Superior temporal gyrus (tissue), 1 donor: ENCODE results near the gene ROBO1.

ENCODE experiments used
- DNase-seq: peaks from one replicate; pipeline ENCODE4 v3.0.0-alpha.2; 2016; ENCODE audit errors: extremely low spot score

Gene ROBO1

DNA sequence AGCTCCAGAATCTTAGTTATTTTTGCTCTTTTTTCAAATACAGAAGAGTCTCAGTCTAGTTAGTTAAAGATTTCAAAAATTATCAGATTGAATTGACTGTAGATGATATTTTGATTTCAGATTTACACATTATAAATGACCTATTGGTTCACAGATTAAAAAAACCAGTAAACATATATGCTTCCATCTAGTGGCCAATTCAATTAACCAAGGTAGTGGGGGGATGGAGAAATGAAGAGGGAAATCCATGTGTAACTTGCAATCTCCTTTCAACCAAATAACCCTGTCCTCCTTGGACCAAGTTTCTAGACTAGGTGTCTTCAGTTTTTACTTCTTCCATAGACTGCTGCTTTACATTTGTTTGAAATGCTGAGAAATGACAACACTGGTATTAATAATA, 789.8 kb downstream of the ROBO1 start:
- DNase-seq, result peak; percentile 65

DNA sequence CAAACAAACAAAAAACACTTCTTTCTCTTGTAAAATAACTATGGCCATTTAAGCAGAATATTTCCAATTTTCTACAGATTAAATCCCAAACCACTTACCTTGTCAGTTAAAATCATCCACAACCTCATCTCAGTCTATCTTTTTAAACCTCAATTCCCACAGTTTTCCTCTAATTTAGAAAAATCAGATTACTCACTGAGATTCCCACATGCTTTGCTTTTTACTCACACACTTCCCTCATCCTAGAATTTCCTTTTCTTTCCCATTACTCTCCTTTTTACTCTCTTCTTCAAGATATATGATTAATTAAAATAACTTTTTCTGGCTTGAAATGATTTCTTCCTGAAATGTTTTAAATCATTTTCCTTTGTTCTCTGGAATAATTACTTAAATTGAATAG, 790.7 kb downstream of the ROBO1 start:
- DNase-seq, result no peak

DNA sequence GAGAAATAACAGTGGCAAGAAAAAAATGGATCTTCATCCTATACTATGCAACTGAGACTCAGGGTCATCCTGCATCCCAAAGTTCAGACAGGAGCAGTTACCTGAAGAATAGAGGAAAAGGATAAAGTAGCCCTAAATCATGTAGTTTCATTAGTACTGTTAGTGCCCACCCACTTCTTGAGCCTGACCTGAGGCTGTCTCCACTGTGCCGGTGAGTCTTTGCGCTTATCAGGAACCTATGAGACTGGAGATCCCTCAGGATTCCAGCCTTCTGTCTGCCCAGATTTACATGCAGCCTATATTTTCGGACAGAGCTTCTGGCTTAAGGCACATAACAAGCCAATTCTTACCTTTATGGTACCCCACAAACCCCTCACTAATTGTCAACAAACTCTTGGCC, 791.6 kb downstream of the ROBO1 start:
- DNase-seq, result no peak

DNA sequence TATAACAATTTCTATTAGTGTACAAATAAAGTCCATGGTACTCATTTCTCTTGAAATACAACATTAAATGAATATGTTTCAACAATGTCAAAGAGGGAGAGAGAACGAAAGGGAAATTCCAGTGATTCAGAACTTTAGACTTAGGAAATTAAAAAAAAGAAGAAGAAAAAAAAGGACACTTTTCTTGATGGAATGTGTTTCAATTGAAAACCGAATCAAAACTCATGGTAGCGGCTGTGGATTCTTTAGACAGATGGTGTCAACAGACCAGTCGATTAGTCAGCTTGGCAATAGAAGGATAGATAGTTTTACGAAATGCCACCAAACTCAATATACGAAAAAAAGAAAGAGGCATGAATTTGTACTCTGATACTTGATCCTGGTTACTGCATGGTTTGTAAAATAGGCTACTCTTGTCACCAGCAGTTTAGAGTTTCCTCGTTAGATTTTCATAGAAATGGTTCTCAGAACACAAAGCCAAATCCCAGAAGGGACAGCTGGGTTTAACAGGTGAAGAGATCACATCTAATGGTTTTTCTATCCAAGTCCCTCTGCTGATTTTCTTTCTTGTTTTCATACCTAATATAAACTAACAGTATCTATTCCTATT, 793.5 kb downstream of the ROBO1 start:
- DNase-seq, result no peak

DNA sequence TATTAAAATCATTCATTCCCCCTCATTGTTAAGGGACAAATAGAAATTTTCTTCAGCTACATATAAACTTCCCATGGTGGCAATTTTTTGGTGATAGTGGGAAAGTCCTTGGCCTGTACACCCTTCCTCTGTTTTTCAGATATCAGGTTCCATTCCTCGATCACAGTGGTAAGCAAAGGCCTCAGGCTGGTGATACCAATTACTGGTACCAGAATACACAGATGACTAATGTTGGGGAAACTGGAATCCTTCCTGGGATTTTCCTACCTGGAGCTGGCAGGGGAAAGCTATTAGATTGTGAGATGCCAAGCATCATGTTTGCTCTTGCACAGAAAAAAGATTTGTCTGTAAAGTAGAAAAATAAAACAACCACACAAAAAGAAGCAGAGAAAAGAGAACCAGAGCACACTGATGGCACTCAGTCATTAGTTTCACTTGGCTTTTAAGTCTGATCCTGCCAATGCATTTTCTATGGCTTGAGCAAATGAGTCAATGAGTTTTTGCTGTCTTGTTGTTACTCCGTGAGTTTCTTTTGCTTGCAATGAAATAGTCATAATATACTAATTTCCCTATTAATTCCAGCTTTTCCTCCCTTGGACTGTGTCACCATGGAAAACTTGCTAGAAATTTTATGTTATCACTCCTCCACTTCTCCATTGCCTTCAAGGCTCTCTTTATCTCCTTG, 795.0 kb downstream of the ROBO1 start:
- DNase-seq, result no peak

DNA sequence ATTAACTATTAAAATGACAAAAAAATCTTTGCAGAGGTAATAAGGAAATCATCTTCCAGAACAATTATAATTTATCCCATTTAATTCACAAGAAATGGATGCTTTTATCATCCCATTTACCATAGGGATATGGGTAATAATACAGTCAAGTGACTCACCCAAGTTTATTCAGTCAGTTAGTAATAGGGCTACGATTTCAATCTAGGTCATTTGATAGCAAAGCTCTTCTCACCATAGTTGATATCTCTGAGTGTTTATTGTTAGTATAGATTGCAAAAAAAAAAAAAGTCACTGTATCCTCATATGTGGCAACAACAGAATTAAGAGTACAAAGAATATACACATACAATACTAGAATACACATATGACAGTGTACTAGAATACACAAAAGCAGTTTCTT, 797.1 kb downstream of the ROBO1 start:
- no peak for DNase-seq

DNA sequence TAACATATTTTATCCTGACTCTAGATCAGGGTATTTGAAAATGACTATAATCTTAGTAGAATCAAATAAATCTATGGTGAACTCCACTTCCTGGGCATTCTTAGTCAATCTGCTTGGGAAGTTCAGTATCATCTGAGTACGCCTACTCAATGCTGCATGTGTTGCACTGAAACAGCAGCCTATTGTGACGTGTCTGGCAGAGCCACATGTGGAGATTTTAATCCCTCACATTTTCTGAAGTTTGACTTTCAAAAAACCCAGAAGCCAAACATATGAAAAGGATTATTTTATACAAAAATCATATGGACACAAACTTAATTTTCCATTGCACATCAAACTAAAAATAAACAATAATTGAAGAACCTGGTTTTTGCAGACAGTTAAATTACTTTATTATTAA, 798.3 kb downstream of the ROBO1 start:
- peak; percentile 89 for DNase-seq

DNA sequence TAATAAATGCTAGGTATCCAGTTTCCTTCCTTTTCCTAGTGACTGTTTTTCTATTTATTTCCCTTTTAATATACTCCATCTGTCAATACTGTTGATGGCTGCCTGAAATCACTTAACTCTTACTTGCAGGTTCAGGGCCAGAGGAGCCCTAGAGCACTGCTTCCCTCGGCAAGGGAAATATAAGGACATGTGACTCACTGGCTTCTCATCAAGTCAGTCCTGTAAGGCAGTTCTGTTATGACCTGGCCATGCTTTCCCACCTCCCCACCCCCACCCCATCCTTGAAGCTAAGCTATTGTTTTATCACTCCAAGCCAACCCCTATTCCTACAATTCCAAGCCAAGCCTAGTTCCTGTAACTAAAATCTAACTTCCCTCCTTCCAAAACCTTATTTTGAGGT, 800.7 kb downstream of the ROBO1 start:
- DNase-seq, result no peak

DNA sequence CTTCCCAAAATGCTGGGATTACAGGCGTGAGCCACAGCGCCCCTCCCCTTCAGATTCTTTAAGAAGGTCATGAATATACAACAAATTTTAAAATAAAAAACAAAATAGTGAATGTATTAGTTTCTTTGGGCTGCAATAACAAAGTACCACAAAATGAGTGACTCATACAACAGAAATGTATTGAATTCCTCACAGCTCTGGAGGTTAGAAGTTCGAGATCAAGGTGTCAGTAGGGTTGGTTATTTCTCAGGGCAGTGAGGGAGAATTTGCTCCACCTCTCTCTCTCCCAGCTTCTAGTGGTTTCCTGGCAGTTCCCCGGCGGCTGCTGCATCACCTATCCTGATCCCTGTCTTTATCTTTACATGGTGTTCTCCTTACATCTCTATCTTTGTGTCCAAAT, 804.0 kb downstream of the ROBO1 start:
- DNase-seq, result no peak

DNA sequence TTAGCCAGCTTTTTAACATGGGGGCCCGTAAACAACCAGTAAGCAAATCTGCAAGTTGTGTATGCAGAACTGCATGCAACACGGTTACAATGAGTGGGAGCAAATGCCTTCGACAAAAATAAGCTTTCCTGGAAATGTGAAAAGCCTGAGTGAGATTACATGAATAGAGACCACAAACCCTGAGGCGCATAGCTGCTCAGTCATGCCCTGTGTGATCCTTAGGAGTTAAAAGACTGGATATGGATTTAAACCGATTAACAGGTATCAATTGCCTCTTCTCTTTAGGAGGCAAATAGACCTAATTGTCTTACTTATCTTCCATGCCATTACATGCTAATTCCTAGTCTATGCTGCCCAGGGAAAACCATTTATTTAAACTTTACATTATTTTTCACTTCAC, 810.3 kb downstream of the ROBO1 start:
- DNase-seq, result no peak

DNA sequence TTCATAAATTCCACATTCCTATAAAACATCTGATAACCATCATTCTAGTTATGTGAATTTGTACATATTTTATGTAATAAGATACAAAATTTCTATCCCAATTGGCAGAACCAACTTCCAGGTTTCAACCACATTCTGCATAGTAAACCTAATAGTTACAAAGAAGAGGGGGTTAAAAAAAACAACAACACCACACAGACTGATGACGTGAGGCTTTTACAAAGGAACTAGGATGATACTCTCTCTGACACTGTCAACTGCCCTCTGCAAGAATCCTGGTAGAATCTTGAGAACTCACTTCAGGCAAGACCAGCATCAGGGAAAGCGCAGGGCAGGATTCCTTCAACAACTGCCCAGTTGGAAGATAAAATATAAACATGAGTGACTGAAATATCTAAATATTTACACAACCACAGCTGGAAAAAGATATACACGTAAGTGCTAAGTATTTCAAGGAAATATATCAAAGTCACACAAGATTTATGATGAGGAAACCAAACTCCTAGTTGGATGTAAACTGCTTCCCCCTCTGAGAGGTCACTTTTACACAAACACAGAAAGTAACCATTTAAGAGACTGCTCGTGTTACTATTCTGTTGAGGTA, 816.4 kb downstream of the ROBO1 start:
- DNase-seq, result no peak

DNA sequence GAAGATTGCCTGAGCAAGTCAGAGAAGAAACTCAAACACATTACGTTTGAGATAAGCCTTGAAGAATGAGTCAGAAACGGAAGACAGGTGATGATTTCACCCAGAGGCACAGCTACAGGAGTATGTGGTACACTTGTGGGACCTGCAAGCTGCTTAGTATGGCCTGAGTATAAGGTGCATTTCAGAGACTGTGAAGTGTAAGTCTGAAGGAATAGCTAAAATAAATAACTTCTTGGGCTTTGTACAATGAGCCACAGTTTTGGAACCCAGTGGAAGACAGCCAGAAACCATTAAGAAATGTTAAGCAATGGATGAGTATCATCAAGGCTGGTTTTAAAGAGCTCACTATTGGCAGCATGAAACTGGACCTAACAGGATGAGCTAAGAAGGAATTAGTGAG, 826.2 kb downstream of the ROBO1 start:
- no peak for DNase-seq

DNA sequence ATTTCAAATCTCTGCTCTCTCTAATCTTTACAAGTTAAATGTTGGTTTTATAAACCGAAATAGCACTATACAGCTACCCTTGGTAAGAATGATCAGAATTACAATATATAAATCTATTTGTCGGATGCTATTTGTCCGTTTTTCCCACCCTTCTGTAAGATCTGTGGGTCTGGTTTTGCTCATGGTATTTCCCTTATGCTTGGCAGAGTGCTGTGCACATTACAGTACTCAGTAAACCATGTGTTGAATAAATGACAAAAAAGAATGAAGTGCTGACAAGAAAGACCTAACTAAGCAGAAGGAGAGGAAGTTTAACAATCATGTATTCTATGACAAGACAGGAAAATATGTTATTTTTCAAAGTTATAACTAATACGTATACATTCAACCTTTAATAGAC, 827.2 kb downstream of the ROBO1 start:
- no peak for DNase-seq

DNA sequence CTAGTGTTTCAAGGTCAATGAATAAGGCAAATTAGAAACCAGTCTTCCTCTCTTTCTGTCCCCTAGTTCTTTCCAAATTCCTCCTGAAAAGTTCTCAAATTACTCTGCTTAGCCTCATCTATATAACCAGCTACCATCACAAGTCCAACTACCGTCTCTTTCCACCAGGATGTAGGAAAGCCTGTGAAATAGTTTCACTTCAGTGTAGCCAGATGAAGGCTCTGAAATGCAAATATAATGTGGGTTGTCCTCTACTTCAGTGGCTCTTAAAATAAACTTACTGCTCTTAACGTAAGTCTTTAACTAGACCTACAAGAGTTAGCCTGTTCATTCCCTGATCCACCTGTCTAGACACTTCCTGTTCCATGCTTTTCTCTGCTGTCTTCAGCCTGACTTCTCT, 827.7 kb downstream of the ROBO1 start:
- DNase-seq, result no peak

DNA sequence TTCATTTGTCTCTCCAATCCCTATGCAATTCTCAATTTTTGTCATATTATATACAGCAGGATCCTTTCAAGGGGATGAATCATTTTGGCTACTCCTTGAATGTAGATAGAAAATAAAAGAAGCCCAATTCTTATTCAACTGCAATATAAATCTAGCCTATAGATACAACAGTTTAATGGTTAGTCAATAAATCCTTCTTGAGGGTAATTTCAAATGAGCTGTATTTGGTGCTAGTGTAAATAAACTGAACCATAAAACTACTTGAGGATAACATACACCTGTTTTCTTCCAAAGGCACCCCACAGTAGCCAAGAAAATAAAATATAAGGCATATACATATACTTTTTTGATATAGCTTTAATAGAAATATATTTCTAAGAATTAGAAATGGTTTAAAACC, 830.3 kb downstream of the ROBO1 start:
- no peak for DNase-seq

DNA sequence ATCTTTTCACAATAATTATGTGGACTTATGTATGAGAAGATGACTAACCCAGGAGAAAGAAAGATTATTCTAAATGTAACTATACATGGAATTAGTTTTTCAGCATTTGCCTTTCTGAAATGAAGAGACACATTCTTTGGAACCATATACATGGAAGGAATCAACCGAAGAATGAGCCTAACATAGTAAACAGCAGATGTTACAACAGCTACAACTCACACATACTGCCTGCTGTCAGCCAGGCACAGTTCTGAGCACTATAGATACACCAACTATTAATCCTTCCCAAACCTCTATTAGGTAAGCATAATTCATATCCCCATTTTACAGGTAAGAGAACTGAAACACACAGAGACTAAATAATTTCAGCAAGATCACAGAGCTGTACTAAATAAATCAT, 840.0 kb downstream of the ROBO1 start:
- no peak for DNase-seq

DNA sequence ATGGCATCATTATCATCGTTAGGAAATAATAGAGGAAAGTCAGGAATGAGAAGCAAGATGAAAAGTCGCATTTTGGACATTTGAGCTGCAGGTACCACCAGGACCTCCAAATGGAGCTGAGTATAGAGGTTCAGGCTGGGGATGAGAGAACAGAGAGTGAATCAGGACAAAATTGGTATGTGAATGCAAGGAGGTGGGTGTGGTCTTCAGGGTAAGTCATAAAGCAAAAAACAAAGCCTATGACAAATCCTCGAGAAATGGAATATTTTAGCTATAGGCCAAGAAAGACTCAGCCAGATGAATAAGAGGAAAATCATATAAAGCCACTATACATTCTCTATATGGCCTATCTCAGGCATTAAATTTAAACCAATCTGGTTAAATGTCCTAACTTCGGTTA, 841.3 kb downstream of the ROBO1 start:
- no peak for DNase-seq

DNA sequence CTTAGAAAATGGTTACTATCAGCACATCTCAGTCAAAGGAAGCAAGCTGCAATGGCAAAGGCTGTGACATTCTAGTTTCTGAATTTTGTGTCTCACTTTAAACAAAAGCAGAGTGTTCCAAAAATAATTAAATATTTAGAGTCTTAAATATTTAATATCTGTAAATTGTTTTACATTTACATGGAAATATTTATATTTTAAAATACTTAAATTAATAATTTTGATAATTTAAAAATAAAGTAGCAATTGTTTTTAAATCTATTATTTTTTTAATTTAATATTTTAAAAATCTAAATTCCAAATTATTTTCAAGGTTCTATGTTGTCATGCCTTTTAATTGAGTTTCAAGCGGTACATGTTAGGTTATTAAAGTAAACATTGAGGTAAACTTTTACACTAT, 843.1 kb downstream of the ROBO1 start:
- DNase-seq, result no peak

DNA sequence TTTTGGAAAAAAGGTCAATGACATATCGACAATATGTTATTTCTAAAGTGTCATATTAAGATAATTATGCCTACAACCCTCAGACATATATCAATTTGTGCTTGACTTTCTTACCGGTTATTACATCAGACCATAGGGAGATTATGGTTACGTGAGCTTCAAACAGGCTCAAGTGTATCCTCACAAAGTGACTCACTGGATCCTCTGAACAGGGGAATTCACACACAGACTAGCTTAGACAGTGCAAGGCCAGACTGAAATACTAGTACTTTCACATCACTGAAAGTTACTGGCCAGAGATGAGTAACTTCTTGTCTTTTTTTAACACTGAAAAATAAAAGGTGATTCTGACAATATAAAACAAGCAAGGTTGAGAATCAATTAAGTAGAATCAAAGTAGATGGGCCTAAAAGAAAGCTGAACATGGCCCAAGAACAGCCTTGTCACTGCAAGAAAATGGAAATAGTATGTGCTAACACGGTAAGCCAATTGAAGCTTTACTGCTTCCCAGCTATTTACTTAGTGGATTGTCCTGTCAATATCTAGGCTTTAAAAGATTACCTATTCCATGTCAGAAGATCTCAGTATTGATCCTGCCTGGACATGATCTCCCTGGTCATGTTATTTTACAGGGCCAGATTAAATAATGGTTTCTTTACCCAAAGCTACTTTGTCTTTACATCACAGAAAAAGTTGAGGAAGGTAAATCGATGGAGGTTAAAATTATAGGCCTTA, 848.6 kb downstream of the ROBO1 start:
- no peak for DNase-seq

DNA sequence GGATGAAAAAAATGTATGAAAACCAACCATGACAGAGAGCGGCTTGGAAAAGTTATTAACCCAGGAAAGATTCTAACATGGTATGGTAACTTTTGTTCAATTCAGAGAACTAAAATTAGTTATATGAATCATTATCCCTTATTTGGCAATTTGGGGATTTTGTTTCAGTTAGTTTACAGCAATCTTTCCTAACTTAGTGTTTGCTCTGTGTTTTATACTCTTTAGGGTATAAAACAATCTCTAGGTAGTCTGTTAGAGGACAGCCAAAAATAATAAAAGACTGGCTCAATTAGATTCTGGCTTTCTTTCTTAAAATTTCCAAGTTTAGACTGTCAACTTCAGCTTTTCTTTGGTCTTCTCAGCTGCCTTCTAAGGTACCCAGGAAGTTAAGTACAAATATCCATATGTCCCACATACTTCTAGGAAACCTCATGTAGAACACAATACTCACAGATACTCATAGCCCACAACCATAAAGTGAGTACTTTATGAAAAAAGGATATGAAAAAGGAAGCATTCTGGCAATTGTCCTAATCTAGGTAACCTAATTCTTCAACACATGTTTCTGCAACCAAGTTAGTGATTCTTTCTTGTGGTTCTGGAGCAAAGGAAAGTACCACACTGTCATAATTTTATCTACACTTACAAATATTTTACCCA, 849.3 kb downstream of the ROBO1 start:
- DNase-seq, result no peak

DNA sequence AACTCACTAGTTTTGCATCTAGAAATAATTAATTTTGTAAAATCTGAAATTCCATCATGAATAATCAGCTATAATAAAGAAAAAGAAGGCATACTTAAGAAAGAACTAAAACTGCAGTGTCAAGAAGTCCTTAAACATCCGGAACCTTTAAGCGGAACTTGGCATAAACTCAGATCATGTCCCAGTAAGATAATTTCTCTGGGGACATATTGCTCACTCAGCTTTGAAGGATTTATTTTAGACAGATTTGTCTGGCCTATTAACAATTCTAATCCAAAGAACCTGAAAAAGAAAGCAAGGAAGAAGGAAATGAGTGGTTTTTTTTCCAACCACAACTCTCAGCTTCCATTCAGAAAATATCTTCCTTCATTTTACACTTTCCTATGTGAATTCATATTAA, 850.3 kb downstream of the ROBO1 start:
- DNase-seq, result no peak

DNA sequence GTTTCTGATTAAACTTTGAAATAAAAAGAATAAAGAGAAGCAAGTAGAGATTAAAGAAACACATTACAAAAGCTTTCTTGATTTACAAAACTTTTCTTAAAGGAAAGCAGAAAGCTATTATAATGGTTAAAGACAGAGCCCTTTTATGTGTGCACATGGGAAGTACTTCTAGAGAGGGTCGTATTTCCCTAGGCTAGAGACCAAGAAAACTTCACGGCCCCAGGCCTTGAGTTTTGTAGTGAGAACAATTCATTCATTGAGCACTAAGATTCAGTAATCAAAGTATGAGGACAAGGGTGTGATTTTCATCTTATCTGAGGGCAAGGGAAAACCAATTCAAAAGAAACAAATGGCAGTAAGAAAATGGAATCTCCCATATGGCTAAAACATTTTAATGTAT, 854.1 kb downstream of the ROBO1 start:
- no peak for DNase-seq
